ENCODE results near the gene RTTN. TPM values are rescaled to one million over a fixed set of nuclear protein-coding genes. Genes with fewer than 3 reads are reported as not detected.

Gene RTTN
- total and polyA plus RNA-seq, 10 of the 15 experiments (the other 5 are each of a cell fraction or from before 2014, with no cell fraction given), result 9.4 to 36.6 (median 15.7) TPM

GRCh38 chr18:69981948-69982347 lies 223.5 kb downstream of the RTTN start (continued):
- TF ChIP-seq MXI1 (IDR thresholded peaks at IDR 0.05; ENCODE audit: low read depth, low read length), result no peak
- no peak for TF ChIP-seq E2F4 (IDR thresholded peaks at IDR 0.05; ENCODE audit: low read depth, low read length)
- no peak for TF ChIP-seq WRNIP1 (IDR thresholded peaks at IDR 0.05; ENCODE audit: borderline replicate concordance, low read depth, low read length)
- TF ChIP-seq ATF7 (IDR thresholded peaks at IDR 0.05; ENCODE audit: low read depth), result no peak; the same call in 1 of the 2 replicates
- 0 out of 2 replicates have a peak, but pooled peaks have one; percentile 30 for TF ChIP-seq ATF2 (IDR thresholded peaks at IDR 0.05; ENCODE audit: low read length)
- TF ChIP-seq NR2F1 (conservative IDR thresholded peaks at IDR 0.05), result no peak
- peak; percentile 46; the same call in 1 of the 2 replicates for TF ChIP-seq MEF2A (IDR thresholded peaks at IDR 0.05; ENCODE audit: insufficient read depth, low read depth, low read length)
- peak; percentile 76 for TF ChIP-seq ZNF24 (IDR thresholded peaks at IDR 0.05)
- no peak for TF ChIP-seq RFX5 (IDR thresholded peaks at IDR 0.05; ENCODE audit: low read depth, low read length)
- no peak for TF ChIP-seq YY1 (IDR thresholded peaks at IDR 0.05; ENCODE audit: low read depth, low read length)
- peak; percentile 41; the same call in 1 of the 2 replicates for TF ChIP-seq JUNB (IDR thresholded peaks at IDR 0.05)
- TF ChIP-seq IKZF2 (IDR thresholded peaks at IDR 0.05), result peak in 1 of 2 experiments; percentile 31; a peak in 1 of 4 replicates
- no peak for TF ChIP-seq E4F1 (IDR thresholded peaks at IDR 0.05; ENCODE audit: borderline replicate concordance, partially characterized antibody)
- no peak for TF ChIP-seq BACH1 (IDR thresholded peaks at IDR 0.05; ENCODE audit: borderline replicate concordance)
- TF ChIP-seq ZBTB11 (CRISPR knock-in tag; IDR thresholded peaks at IDR 0.05), result no peak
- TF ChIP-seq RAD21 (IDR thresholded peaks at IDR 0.05; ENCODE audit: insufficient read depth, low read depth, low read length), result no peak
- no peak for TF ChIP-seq SMC3 (IDR thresholded peaks at IDR 0.05; ENCODE audit: borderline replicate concordance, low read length)
